Measurements from ENCODE around the gene BSN. TPM values are rescaled to one million over a fixed set of nuclear protein-coding genes. Genes with fewer than 3 reads are reported as not detected.

The BSN gene
- total RNA-seq, 2 experiments from 2014 or later = 0.08 to 0.14 TPM

DNA sequence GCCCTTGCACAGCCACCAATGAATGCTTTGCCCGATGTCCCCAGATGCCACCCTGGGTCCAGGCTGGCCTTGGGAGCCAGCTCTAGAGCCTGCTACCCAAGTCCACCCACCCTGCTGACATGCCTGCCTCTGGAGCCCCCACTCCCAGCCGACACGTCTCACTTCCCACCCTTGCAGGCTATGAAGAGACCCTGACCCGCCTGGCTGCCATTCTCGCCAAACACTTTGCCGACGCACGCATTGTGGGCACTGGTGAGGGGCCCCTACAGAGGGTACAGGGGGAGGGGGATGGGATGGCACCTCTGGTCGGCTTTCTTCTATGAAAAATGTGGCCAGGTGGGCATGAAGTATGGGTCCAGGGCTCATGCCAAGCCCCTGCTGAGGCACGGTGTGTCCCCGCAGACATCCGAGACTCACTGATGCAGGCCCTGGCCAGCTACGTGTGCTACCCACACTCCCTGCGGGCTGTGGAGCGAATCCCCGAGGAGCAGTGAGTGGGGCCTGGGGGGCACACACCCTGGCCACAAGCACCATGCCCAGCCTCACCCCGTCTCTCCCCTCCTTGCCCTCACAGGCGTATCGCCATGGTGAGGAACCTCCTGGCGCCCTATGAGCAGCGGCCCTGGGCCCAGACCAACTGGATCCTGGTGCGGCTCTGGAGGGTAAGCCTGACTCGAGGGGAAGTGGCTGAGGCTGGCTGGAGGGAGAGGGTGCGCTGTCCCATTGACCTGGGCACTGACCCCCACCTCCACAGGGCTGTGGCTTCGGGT, 159.2 kb downstream of the BSN start:
- DNase-seq (no peak), ATAC-seq (ENCODE audit: low read depth) (no peak)
- Mint-ChIP-seq H3K4me3 (no peak overlapping the region), H3K4me1 (peaks cover 25% of the 10 kb centered on the region), H3K9me3 (no peaks in the 10 kb centered on the region), H3K27me3 (no peaks in the 10 kb centered on the region), H3K27ac (no peak overlapping the region), H3K36me3 (peaks cover 3% of the 10 kb centered on the region)
- POLR2A ChIA-PET = interaction anchor here (1.1 to 1.5 kb wide), 2 partner anchors 10 to 11 kb away, joined by 3 to 9 read pairs; partner anchors contain the start of gene GMPPB

DNA sequence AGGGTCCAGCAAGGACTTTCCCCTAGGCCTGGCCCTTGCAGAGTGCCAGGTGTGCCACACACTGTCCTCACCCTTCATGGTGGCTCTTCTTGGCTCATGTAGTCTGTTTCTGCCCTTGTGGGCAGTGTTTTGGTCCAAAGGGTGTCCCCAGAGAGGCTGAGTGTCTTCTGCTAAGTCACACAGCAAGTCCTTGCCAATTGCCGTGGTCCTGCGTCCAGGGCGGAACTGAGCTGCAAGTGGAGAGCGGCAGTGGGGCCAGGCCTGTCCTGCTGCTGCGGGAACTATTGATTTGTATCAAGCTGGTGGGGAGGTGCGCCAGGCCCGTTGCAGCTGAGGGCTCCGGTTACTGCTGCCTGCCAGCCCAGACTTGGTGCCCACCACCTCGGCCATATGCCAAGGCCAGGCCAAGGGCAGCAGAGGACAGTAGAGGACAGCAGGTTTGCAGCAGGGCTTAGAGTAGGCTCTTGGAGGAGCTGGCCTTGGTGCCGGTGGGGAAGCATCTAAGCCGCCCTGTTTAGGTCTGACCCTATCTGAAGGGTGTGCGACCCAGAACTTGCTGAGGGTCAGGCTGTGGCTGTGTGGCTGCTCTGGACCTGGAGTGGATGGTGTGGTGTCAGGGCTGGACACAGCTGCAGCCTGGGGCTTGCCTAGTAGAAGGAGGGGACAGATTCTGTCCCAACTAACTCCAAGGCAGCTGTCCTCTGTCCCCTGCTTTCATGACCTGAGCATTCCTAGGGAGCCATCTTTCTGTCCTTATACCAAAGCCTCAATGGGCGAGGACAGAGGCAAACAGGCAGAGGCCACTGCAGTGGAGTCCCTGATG, 160.7 kb downstream of the BSN start:
- DNase-seq (no peak), ATAC-seq (ENCODE audit: low read depth) (no peak)
- Mint-ChIP-seq H3K4me3 (no peak overlapping the region), H3K27me3 (no peaks in the 10 kb centered on the region), H3K36me3 (peaks cover 5% of the 10 kb centered on the region), H3K4me1 (peaks cover 35% of the 10 kb centered on the region), H3K27ac (no peak overlapping the region), H3K9me3 (no peaks in the 10 kb centered on the region)
- POLR2A ChIA-PET = interaction anchor here (1.0 kb wide), 1 partner anchor 9 kb away, joined by 6 read pairs; the partner anchor contains the start of gene GMPPB

- H3K27ac Mint-ChIP-seq = no peak overlapping the region
- peaks cover 35% of the 10 kb centered on the region for H3K4me1 Mint-ChIP-seq
- H3K36me3 Mint-ChIP-seq = peaks cover 5% of the 10 kb centered on the region
- ATAC-seq (ENCODE audit: low read depth) (no peak), DNase-seq (no peak)
- no peaks in the 10 kb centered on the region for H3K27me3 Mint-ChIP-seq
- no peaks in the 10 kb centered on the region for H3K9me3 Mint-ChIP-seq
- no peak overlapping the region for H3K4me3 Mint-ChIP-seq
- POLR2A ChIA-PET = interaction anchor here (1.0 kb wide), 1 partner anchor 8 kb away, joined by 6 read pairs; the partner anchor contains the start of gene GMPPB
These were observed 161.4 kb downstream of the BSN start for GRCh38 chr3:49715611-49716121.

DNA sequence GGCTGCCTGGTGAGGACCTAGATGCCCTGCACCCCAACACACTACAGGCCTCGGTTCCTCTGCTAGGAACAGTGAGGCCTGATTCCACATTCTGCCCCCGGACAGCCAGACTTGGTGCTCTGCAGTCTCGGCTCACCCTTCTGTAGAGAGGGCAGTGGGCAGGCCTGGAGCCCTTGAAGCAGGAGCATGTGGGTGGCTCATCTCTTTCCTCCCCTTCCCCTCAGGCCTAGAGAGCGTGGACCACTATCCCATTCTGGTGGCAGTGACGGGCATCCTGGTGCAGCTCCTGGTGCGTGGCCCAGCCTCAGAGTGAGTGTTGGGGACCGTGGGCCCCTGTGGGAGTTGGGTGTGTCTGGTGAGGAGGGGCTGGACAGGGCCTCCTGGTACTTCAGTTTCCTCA, 161.9 kb downstream of the BSN start:
- Mint-ChIP-seq H3K27ac (no peak overlapping the region), H3K4me1 (peaks cover 33% of the 10 kb centered on the region), H3K27me3 (no peaks in the 10 kb centered on the region), H3K9me3 (no peaks in the 10 kb centered on the region), H3K36me3 (peaks cover 5% of the 10 kb centered on the region), H3K4me3 (no peak overlapping the region)
- POLR2A ChIA-PET = no interaction called here
- DNase-seq (no peak), ATAC-seq (ENCODE audit: low read depth) (no peak)

DNA sequence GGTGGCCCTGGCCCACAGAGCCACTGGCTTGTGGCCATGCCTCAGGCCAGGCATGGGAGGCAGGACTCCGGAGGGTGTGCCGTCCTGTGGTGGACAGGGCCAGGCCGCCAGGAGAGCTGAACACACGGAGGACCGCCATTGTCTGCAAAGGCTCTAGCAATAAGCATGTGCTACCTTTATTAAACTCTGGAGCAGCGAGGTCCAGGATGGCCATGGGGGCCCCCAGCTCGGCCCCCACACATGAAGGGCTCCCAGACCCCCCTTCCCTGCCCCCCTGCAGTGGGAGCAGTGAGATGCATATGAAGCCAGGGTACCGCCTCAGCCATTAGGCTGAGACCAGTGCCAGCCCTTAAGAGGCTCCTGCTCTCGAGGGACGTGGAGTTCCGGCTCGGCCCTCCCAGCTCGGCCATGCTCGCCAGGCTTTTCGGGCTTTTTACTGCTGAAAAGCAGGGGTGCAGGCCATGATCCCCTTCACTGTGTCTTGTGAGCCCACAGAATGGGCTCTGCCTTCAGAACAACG, 162.5 kb downstream of the BSN start:
- no peaks in the 10 kb centered on the region for H3K27me3 Mint-ChIP-seq
- no peak overlapping the region for H3K27ac Mint-ChIP-seq
- peaks cover 5% of the 10 kb centered on the region for H3K36me3 Mint-ChIP-seq
- no peaks in the 10 kb centered on the region for H3K9me3 Mint-ChIP-seq
- ATAC-seq (ENCODE audit: low read depth) (no peak), DNase-seq (no peak)
- H3K4me1 Mint-ChIP-seq = peaks cover 28% of the 10 kb centered on the region
- H3K4me3 Mint-ChIP-seq = no peak overlapping the region
- POLR2A ChIA-PET = interaction anchor here (0.6 kb wide), 1 partner anchor 361 kb away, joined by 4 read pairs; no protein-coding TSS in a partner anchor

DNA sequence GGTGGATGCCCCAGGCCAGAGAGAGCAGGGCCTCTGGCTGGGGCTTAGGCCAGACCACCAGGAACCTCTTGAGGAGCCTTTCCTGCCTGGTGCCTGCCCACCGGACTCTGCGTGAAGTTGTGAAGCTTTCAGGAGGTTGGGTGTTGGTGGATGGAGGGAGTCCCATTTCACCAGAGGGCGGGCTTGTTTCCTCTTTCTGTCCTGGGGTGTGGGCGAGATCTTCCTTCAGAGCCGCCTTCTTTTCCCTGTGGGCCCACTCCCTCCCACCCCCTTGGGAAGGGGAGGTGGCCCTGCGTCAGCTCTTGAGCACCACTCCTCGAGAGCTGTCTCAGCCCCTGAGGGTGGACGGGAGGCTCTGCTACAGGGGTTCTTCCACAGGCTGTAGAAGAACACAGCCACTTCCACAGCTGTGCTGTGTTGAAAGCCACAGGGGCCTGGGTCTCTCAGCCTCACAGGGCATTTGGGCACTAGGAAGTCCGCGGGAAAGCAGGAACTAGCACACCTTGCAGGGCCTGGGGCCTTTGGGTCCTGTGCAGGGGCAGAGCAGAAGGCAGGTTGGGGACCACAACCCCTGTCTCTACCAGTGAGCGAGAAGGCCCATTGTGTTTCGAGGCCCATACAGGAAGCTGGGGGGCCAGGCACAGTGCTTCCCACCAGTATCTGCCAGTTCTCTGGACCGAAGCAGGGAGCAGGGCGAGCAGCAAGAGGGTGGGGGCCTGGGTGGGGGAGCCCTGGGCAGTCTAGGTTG, 163.1 kb downstream of the BSN start:
- ATAC-seq (ENCODE audit: low read depth) (no peak), DNase-seq (no peak)
- Mint-ChIP-seq H3K4me3 (no peak overlapping the region), H3K4me1 (peaks cover 24% of the 10 kb centered on the region), H3K9me3 (no peaks in the 10 kb centered on the region), H3K27me3 (no peaks in the 10 kb centered on the region), H3K27ac (no peak overlapping the region), H3K36me3 (peaks cover 5% of the 10 kb centered on the region)
- POLR2A ChIA-PET = interaction anchor here (0.6 kb wide), 1 partner anchor 362 kb away, joined by 4 read pairs; no protein-coding TSS in a partner anchor

DNA sequence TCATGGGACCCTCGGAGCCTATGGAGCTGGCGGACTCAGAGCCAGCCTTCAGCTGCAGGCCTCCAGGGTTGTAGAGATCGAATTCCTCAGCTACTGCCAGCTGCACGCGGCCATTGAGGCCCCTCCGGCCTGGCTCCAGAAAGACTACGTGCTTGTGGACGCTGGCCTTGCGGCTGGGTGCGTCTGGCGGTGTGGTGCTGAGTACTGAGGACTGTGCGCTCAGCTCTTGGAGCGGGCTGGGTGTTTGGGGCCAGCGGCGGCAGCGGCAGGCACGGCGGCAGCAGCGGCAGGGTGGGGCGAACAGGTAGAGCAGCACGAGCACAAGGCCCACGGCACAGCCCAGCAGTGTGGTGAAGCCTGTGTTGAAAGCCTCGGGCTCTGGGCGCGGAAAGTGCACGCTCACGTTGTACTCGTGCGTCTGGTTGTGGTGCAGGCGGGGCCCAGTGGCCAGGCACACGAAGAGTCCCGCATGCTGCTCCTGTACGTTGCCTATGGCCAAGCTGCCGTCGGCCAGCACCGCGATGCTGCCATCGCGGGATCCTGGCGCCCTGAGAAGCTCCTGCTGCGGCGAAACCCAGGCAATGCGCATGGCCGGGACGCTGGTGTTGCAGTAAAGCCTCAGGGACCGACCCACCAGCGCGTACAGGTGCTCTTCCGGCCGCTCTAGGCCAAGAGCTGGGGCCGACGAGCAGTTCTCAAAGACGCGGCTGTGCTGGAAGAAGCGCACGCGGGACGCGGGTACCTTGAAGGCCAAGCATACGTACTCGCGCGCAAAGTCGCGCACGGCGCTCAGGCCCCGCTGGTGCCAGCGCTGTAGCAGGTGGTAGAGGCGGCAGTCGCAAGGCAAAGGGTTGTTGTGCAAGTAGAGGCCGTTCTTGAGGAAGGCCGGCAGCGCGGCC, 163.9 kb downstream of the BSN start:
- peaks cover 5% of the 10 kb centered on the region for H3K36me3 Mint-ChIP-seq
- H3K27me3 Mint-ChIP-seq = no peaks in the 10 kb centered on the region
- peak overlapping the region; percentile 89 for H3K4me3 Mint-ChIP-seq
- H3K27ac Mint-ChIP-seq = peak overlapping the region; percentile 68
- H3K9me3 Mint-ChIP-seq = no peaks in the 10 kb centered on the region
- H3K4me1 Mint-ChIP-seq = peaks cover 20% of the 10 kb centered on the region
- POLR2A ChIA-PET = interaction anchor here (0.6 to 1.6 kb wide), 5 partner anchors 7 to 186 kb away, joined by 3 to 5 read pairs (median 4); partner anchors contain the start of gene UBA7
- no peak for DNase-seq
- ATAC-seq (ENCODE audit: low read depth) = no peak

DNA sequence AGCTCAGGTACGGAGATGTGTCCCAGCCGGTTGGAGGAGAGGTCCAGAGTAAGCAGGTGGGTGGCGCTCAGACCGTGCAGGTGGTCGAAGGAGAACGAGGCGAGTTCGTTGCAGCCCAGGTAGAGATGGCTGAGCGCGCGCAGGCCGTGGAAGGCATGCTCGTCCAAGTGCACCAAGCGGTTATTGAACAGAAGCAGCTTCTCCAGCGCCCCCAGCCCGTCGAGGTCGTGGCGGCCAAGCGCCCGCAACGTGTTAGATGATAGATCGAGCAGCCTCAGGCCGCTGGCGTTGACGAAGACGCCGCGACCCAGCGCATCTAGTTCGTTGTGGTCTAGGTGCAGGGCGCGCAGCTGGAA, 164.6 kb downstream of the BSN start:
- POLR2A ChIA-PET = interaction anchor here (0.6 to 1.6 kb wide), 10 partner anchors 8 to 1003 kb away, joined by 3 to 5 read pairs (median 4); partner anchors contain the start of genes INKA1 and UBA7
- Mint-ChIP-seq H3K4me3 (peak overlapping the region; percentile 89), H3K4me1 (peaks cover 20% of the 10 kb centered on the region), H3K27me3 (no peaks in the 10 kb centered on the region), H3K36me3 (peaks cover 5% of the 10 kb centered on the region), H3K9me3 (no peaks in the 10 kb centered on the region), H3K27ac (peak overlapping the region; percentile 68)
- ATAC-seq (ENCODE audit: low read depth) = no peak
- no peak for DNase-seq

GRCh38 chr3:49719214-49719884, 165.1 kb downstream of the BSN start, which contains the start of gene AMIGO3:
Gene AMIGO3, minus strand, starts transcription at chr3:49719684. Its CDS starts 219 bp downstream, at chr3:49719465.
- H3K36me3 Mint-ChIP-seq = peaks cover 5% of the 10 kb centered on the region
- DNase-seq = peak; percentile 92
- H3K4me3 Mint-ChIP-seq = peak within 1 kb of the TSS; percentile 89
- POLR2A ChIA-PET = interaction anchor here (0.6 to 1.6 kb wide), 10 partner anchors 8 to 1003 kb away, joined by 3 to 5 read pairs (median 4); partner anchors contain the start of genes INKA1 and UBA7
- peak within 1 kb of the TSS; percentile 68 for H3K27ac Mint-ChIP-seq
- no peaks in the 10 kb centered on the region for H3K27me3 Mint-ChIP-seq
- ATAC-seq (ENCODE audit: low read depth) = peak; percentile 77
- peaks cover 18% of the 10 kb centered on the region for H3K4me1 Mint-ChIP-seq
- no peaks in the 10 kb centered on the region for H3K9me3 Mint-ChIP-seq

All from activated naive CD8-positive, alpha-beta T cell treated with anti-CD3 and anti-CD28 coated beads, Interleukin-2, amount 10 ng/mL, durations not matched to agents 7 days and 5 days (primary cell).